Measurements from ENCODE around the gene ATG2A. TPM values are rescaled to one million over a fixed set of nuclear protein-coding genes. Genes with fewer than 3 reads are reported as not detected.

ATG2A gene
- total and polyA plus RNA-seq, 9 of the 15 experiments (the other 6 are each of a cell fraction or from before 2014, with no cell fraction given) = 0.25 to 45.9 (median 5.2) TPM

- TF ChIP-seq BACH1 (tag; IDR thresholded peaks at IDR 0.05) (no peak), EZH2 (IDR thresholded peaks at IDR 0.05; ENCODE audit: borderline replicate concordance, low read depth, low read length) (no peak), PREB (CRISPR knock-in tag; IDR thresholded peaks at IDR 0.05) (no peak), TRIM24 (IDR thresholded peaks at IDR 0.05) (peak; percentile 89 to 97), SP2 (IDR thresholded peaks at IDR 0.05; ENCODE audit: extremely low read depth, low read depth, low read length, poor library complexity, severe bottlenecking) (no peak), ZNF507 (tag; conservative IDR thresholded peaks at IDR 0.05) (no peak), CAMTA2 (CRISPR knock-in tag; conservative IDR thresholded peaks at IDR 0.05) (no peak), PHF21A (IDR thresholded peaks at IDR 0.05; ENCODE audit: borderline replicate concordance, low read depth) (peak; percentile 87; the same call in 1 of the 2 replicates), RBFOX2 (IDR thresholded peaks at IDR 0.05; ENCODE audit: low read depth, low read length) (peak; percentile 32; the same call in 1 of the 2 replicates), CTCF (IDR thresholded peaks at IDR 0.05 in 2 of 3, conservative IDR thresholded peaks at IDR 0.05 in 1 of 3; ENCODE audit: insufficient read depth in 2 of 3, low read depth in 1 of 3, low read length in 3 of 3) (no peak), ZNF699 (CRISPR knock-in tag; IDR thresholded peaks at IDR 0.05; ENCODE audit: insufficient replicate concordance) (no peak), ZNF668 (CRISPR knock-in tag; IDR thresholded peaks at IDR 0.05) (no peak), DMBX1 (CRISPR knock-in tag; IDR thresholded peaks at IDR 0.05; ENCODE audit: borderline replicate concordance) (peak; percentile 85; the same call in 1 of the 2 replicates), BMI1 (IDR thresholded peaks at IDR 0.05; ENCODE audit: low read length) (no peak), CHD4 (IDR thresholded peaks at IDR 0.05; ENCODE audit: insufficient read depth, insufficient replicate concordance, low read depth, low read length, poor library complexity, severe bottlenecking) (no peak), CBX1 (IDR thresholded peaks at IDR 0.05; ENCODE audit: low read depth) (0 out of 2 replicates have a peak, but pooled peaks have one; percentile 21), ZNF445 (CRISPR knock-in tag; IDR thresholded peaks at IDR 0.05; ENCODE audit: low read depth) (no peak), ZNF143 (CRISPR knock-in tag; IDR thresholded peaks at IDR 0.05) (no peak), ZNF12 (CRISPR knock-in tag; IDR thresholded peaks at IDR 0.05) (peak; percentile 33; the same call in 1 of the 2 replicates)
Measured at GRCh38 chr11:64888729-64889511, 28.1 kb downstream of the ATG2A start (continued).

Data from K562 (cell line).